ENCODE data around the gene TEX50.
"Not testable (repeated sequence)": the region's sequence is repeated elsewhere in the genome, so short reads cannot be mapped to it uniquely, and the experiment has no call there.

TEX50 gene

GRCh38 chr1:173637236-173638042, 2.3 kb downstream of the TEX50 start:
- H3K9me3 ChIP-seq (replicated peaks; ENCODE audit: low read length); H3K27me3 ChIP-seq (ENCODE audit: control insufficient read depth, insufficient read depth, low read length); H3K4me1 ChIP-seq (ENCODE audit: control insufficient read depth, insufficient read depth, low read length); H3K36me3 ChIP-seq (ENCODE audit: insufficient read depth, low read length); H3K4me3 ChIP-seq (ENCODE audit: low read length); H3K4me2 ChIP-seq (ENCODE audit: low read length); H3K9ac ChIP-seq (ENCODE audit: low read depth, low read length): not testable (repeated sequence)

GRCh38 chr1:173638043-173639021, 3.2 kb downstream of the TEX50 start:
- Histone ChIP-seq H3K4me1 (ENCODE audit: control insufficient read depth, insufficient read depth, low read length) (no peaks in the 10 kb centered on the region), H3K4me2 (ENCODE audit: low read length) (no peak overlapping the region), H3K36me3 (ENCODE audit: insufficient read depth, low read length) (no peaks in the 10 kb centered on the region), H3K9ac (ENCODE audit: low read depth, low read length) (no peak overlapping the region), H3K27me3 (ENCODE audit: control insufficient read depth, insufficient read depth, low read length) (no peaks in the 10 kb centered on the region), H3K9me3 (replicated peaks; ENCODE audit: low read length) (no peaks in the 10 kb centered on the region), H3K4me3 (ENCODE audit: low read length) (no peak overlapping the region)

GRCh38 chr1:173639102-173639501, 4.0 kb downstream of the TEX50 start:
- no peak overlapping the region for H3K9ac ChIP-seq (ENCODE audit: low read depth, low read length)
- no peaks in the 10 kb centered on the region for H3K27me3 ChIP-seq (ENCODE audit: control insufficient read depth, insufficient read depth, low read length)
- no peaks in the 10 kb centered on the region for H3K9me3 ChIP-seq (replicated peaks; ENCODE audit: low read length)
- H3K4me1 ChIP-seq (ENCODE audit: control insufficient read depth, insufficient read depth, low read length), result no peaks in the 10 kb centered on the region
- no peaks in the 10 kb centered on the region for H3K36me3 ChIP-seq (ENCODE audit: insufficient read depth, low read length)
- H3K4me3 ChIP-seq (ENCODE audit: low read length), result no peak overlapping the region
- no peak overlapping the region for H3K4me2 ChIP-seq (ENCODE audit: low read length)

GRCh38 chr1:173642450-173643139, 7.5 kb downstream of the TEX50 start:
- H3K4me3 ChIP-seq (ENCODE audit: low read length); H3K9me3 ChIP-seq (replicated peaks; ENCODE audit: low read length); H3K4me1 ChIP-seq (ENCODE audit: control insufficient read depth, insufficient read depth, low read length); H3K27me3 ChIP-seq (ENCODE audit: control insufficient read depth, insufficient read depth, low read length); H3K36me3 ChIP-seq (ENCODE audit: insufficient read depth, low read length); H3K4me2 ChIP-seq (ENCODE audit: low read length); H3K9ac ChIP-seq (ENCODE audit: low read depth, low read length): not testable (repeated sequence)

GRCh38 chr1:173646656-173647055, 11.5 kb downstream of the TEX50 start:
- H3K4me3 ChIP-seq (ENCODE audit: low read length), result no peak overlapping the region
- H3K4me1 ChIP-seq (ENCODE audit: control insufficient read depth, insufficient read depth, low read length), result no peaks in the 10 kb centered on the region
- no peaks in the 10 kb centered on the region for H3K36me3 ChIP-seq (ENCODE audit: insufficient read depth, low read length)
- H3K9ac ChIP-seq (ENCODE audit: low read depth, low read length), result no peak overlapping the region
- H3K27me3 ChIP-seq (ENCODE audit: control insufficient read depth, insufficient read depth, low read length), result no peaks in the 10 kb centered on the region
- H3K4me2 ChIP-seq (ENCODE audit: low read length), result no peak overlapping the region
- no peaks in the 10 kb centered on the region for H3K9me3 ChIP-seq (replicated peaks; ENCODE audit: low read length)

- no peaks in the 10 kb centered on the region for H3K4me1 ChIP-seq (ENCODE audit: control insufficient read depth, insufficient read depth, low read length)
- no peaks in the 10 kb centered on the region for H3K9me3 ChIP-seq (replicated peaks; ENCODE audit: low read length)
Measured at GRCh38 chr1:173648880-173649605, 13.9 kb downstream of the TEX50 start.

GRCh38 chr1:173660306-173660705, 25.2 kb downstream of the TEX50 start:
- H3K4me3 ChIP-seq (ENCODE audit: low read length), result no peak overlapping the region
- H3K27me3 ChIP-seq (ENCODE audit: control insufficient read depth, insufficient read depth, low read length), result no peaks in the 10 kb centered on the region
- H3K4me1 ChIP-seq (ENCODE audit: control insufficient read depth, insufficient read depth, low read length), result no peaks in the 10 kb centered on the region
- H3K36me3 ChIP-seq (ENCODE audit: insufficient read depth, low read length), result no peaks in the 10 kb centered on the region
- no peaks in the 10 kb centered on the region for H3K9me3 ChIP-seq (replicated peaks; ENCODE audit: low read length)
- H3K4me2 ChIP-seq (ENCODE audit: low read length), result no peak overlapping the region
- H3K9ac ChIP-seq (ENCODE audit: low read depth, low read length), result no peak overlapping the region

More at GRCh38 chr1:173648880-173649605, 13.9 kb downstream of the TEX50 start:
- Histone ChIP-seq H3K9ac (ENCODE audit: low read depth, low read length) (no peak overlapping the region), H3K4me2 (ENCODE audit: low read length) (no peak overlapping the region), H3K27me3 (ENCODE audit: control insufficient read depth, insufficient read depth, low read length) (no peaks in the 10 kb centered on the region), H3K4me3 (ENCODE audit: low read length) (no peak overlapping the region), H3K36me3 (ENCODE audit: insufficient read depth, low read length) (no peaks in the 10 kb centered on the region)

- no peak overlapping the region for H3K4me2 ChIP-seq (ENCODE audit: low read length)
Measured at GRCh38 chr1:173661271-173661670, 26.1 kb downstream of the TEX50 start.

GRCh38 chr1:173661763-173662162, 26.6 kb downstream of the TEX50 start:
- Histone ChIP-seq H3K4me1 (ENCODE audit: control insufficient read depth, insufficient read depth, low read length) (no peaks in the 10 kb centered on the region), H3K4me3 (ENCODE audit: low read length) (no peak overlapping the region), H3K4me2 (ENCODE audit: low read length) (no peak overlapping the region), H3K9ac (ENCODE audit: low read depth, low read length) (no peak overlapping the region), H3K27me3 (ENCODE audit: control insufficient read depth, insufficient read depth, low read length) (no peaks in the 10 kb centered on the region), H3K36me3 (ENCODE audit: insufficient read depth, low read length) (no peaks in the 10 kb centered on the region), H3K9me3 (replicated peaks; ENCODE audit: low read length) (no peaks in the 10 kb centered on the region)

More at GRCh38 chr1:173661271-173661670, 26.1 kb downstream of the TEX50 start:
- Histone ChIP-seq H3K27me3 (ENCODE audit: control insufficient read depth, insufficient read depth, low read length) (no peaks in the 10 kb centered on the region), H3K9ac (ENCODE audit: low read depth, low read length) (no peak overlapping the region), H3K9me3 (replicated peaks; ENCODE audit: low read length) (no peaks in the 10 kb centered on the region), H3K4me3 (ENCODE audit: low read length) (no peak overlapping the region), H3K4me1 (ENCODE audit: control insufficient read depth, insufficient read depth, low read length) (no peaks in the 10 kb centered on the region), H3K36me3 (ENCODE audit: insufficient read depth, low read length) (no peaks in the 10 kb centered on the region)

GRCh38 chr1:173663159-173663558, 28.0 kb downstream of the TEX50 start:
- H3K4me1 ChIP-seq (ENCODE audit: control insufficient read depth, insufficient read depth, low read length), result no peaks in the 10 kb centered on the region
- no peaks in the 10 kb centered on the region for H3K9me3 ChIP-seq (replicated peaks; ENCODE audit: low read length)
- no peak overlapping the region for H3K4me3 ChIP-seq (ENCODE audit: low read length)
- no peak overlapping the region for H3K9ac ChIP-seq (ENCODE audit: low read depth, low read length)
- H3K36me3 ChIP-seq (ENCODE audit: insufficient read depth, low read length), result no peaks in the 10 kb centered on the region
- no peak overlapping the region for H3K4me2 ChIP-seq (ENCODE audit: low read length)
- H3K27me3 ChIP-seq (ENCODE audit: control insufficient read depth, insufficient read depth, low read length), result no peaks in the 10 kb centered on the region

- Histone ChIP-seq H3K4me2 (ENCODE audit: low read length) (no peak overlapping the region), H3K9ac (ENCODE audit: low read depth, low read length) (no peak overlapping the region), H3K4me1 (ENCODE audit: control insufficient read depth, insufficient read depth, low read length) (peaks cover 4% of the 10 kb centered on the region), H3K27me3 (ENCODE audit: control insufficient read depth, insufficient read depth, low read length) (no peaks in the 10 kb centered on the region), H3K4me3 (ENCODE audit: low read length) (no peak overlapping the region), H3K9me3 (replicated peaks; ENCODE audit: low read length) (no peaks in the 10 kb centered on the region), H3K36me3 (ENCODE audit: insufficient read depth, low read length) (no peaks in the 10 kb centered on the region)
Measured at GRCh38 chr1:173666646-173667045, 31.5 kb downstream of the TEX50 start.
